MM.1S (cell line): ENCODE data around the gene PTPN12.

ENCODE experiments used
- DNase-seq: peaks from one replicate; pipeline ENCODE4 v3.0.0-alpha.2; 2015
- H2AFZ ChIP-seq: fragments of 300-600 bp; sonication (generic); 2 replicates; pipeline ENCODE4 v1.6.0; 2016; ENCODE audit warnings: antibody characterized with exemption, low read length
- H3F3A ChIP-seq: fragments of 300-600 bp; sonication (generic); 2 replicates; pipeline ENCODE4 v1.6.1; 2016; ENCODE audit warnings: mild to moderate bottlenecking, antibody characterized with exemption, low read length, moderate library complexity, mixed read lengths; ENCODE audit not compliant: insufficient read depth
- H3K27ac ChIP-seq: fragments of 300-600 bp; sonication (generic); 2 replicates; pipeline ENCODE4 v1.5.1; 2016; ENCODE audit warnings: mild to moderate bottlenecking, low read length
- H3K27me3 ChIP-seq: fragments of 300-600 bp; sonication (generic); replicated peaks from 2 replicates; pipeline ENCODE4 v1.6.0; 2016; ENCODE audit warnings: low read length; ENCODE audit not compliant: insufficient read depth
- H3K36me3 ChIP-seq: fragments of 300-600 bp; sonication (generic); replicated peaks from 2 replicates; pipeline ENCODE4 v1.6.1; 2016; ENCODE audit warnings: mild to moderate bottlenecking, low read length, mixed read lengths; ENCODE audit not compliant: insufficient read depth
- H3K4me1 ChIP-seq: fragments of 300-600 bp; sonication (generic); 2 replicates; pipeline ENCODE4 v1.6.1; 2016; ENCODE audit warnings: low read length, mixed read lengths
- H3K4me2 ChIP-seq: fragments of 300-600 bp; sonication (generic); 2 replicates; pipeline ENCODE4 v1.6.0; 2016; ENCODE audit warnings: low read depth, low read length
- H3K4me3 ChIP-seq: fragments of 300-600 bp; sonication (generic); 2 replicates; pipeline ENCODE4 v1.5.1; 2016; ENCODE audit warnings: low read length, mixed read lengths
- H3K79me2 ChIP-seq: fragments of 300-600 bp; sonication (generic); 2 replicates; pipeline ENCODE4 v1.6.1; 2016; ENCODE audit warnings: mixed run types, low read length, mixed read lengths
- H3K9ac ChIP-seq: fragments of 300-600 bp; sonication (generic); 2 replicates; pipeline ENCODE4 v1.6.1; 2016; ENCODE audit warnings: low read length, mixed read lengths
- H3K9me2 ChIP-seq: fragments of 300-600 bp; sonication (generic); replicated peaks from 2 replicates; pipeline ENCODE4 v1.6.1; 2016; ENCODE audit warnings: mild to moderate bottlenecking, low read length, mixed read lengths; ENCODE audit not compliant: insufficient read depth
- H3K9me3 ChIP-seq: fragments of 300-600 bp; sonication (generic); replicated peaks from 2 replicates; pipeline ENCODE4 v1.6.1; 2016; ENCODE audit warnings: mild to moderate bottlenecking, low read length, mixed read lengths; ENCODE audit not compliant: insufficient read depth
- H4K20me1 ChIP-seq: fragments of 300-600 bp; sonication (generic); 2 replicates; pipeline ENCODE4 v1.6.1; 2016; ENCODE audit warnings: mild to moderate bottlenecking, low read length, moderate library complexity, mixed read lengths; ENCODE audit not compliant: insufficient read depth
- EZH2 ChIP-seq: fragments of 300-600 bp; sonication (generic); optimal IDR thresholded peaks from 2 replicates; pipeline ENCODE3; 2017; ENCODE audit warnings: low read depth, mild to moderate bottlenecking, antibody characterized with exemption, low read length, mixed read lengths
- EZH2phosphoT487 ChIP-seq: fragments of 300-600 bp; sonication (generic); IDR thresholded peaks from 2 replicates; pipeline ENCODE4 v1.6.1; 2018; ENCODE audit warnings: antibody characterized with exemption, low read length
- TF ChIP-seq, protein P1 (sequence below): fragments of 300-600 bp; sonication (generic); IDR thresholded peaks from 2 replicates; pipeline ENCODE4 v1.5.1; 2016; ENCODE audit warnings: antibody characterized with exemption, low read length, mixed read lengths

PTPN12 gene

GRCh38 chr7:77537136-77537777 is at the start of gene PTPN12:
Gene PTPN12, plus strand, starts transcription at chr7:77537295. Its CDS starts 252 bp downstream, at chr7:77537547.
- no peak for TF ChIP-seq EZH2
- TF ChIP-seq, protein P1, sequence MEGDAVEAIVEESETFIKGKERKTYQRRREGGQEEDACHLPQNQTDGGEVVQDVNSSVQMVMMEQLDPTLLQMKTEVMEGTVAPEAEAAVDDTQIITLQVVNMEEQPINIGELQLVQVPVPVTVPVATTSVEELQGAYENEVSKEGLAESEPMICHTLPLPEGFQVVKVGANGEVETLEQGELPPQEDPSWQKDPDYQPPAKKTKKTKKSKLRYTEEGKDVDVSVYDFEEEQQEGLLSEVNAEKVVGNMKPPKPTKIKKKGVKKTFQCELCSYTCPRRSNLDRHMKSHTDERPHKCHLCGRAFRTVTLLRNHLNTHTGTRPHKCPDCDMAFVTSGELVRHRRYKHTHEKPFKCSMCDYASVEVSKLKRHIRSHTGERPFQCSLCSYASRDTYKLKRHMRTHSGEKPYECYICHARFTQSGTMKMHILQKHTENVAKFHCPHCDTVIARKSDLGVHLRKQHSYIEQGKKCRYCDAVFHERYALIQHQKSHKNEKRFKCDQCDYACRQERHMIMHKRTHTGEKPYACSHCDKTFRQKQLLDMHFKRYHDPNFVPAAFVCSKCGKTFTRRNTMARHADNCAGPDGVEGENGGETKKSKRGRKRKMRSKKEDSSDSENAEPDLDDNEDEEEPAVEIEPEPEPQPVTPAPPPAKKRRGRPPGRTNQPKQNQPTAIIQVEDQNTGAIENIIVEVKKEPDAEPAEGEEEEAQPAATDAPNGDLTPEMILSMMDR = no peak
- no peak for TF ChIP-seq EZH2phosphoT487

DNA sequence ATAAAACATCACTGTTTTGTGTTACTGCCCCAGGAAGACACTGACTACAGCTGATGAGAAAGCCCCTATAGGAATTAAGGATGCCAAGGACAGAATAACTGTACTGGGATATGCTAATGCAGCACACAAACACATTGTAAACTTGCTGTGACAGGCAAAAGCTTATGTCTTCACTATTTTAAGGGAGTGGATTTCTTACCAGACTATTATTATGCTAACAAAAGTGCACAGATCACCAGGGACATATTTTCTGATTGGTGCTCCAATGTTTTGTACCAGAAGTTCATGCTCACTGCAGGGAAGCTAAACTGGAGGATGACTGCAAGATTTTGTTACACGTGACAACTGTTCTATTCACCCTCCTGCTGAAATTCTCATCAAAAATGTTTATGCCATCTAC is 48.1 kb upstream of the PTPN12 start:
- TF ChIP-seq EZH2phosphoT487 (no peak), EZH2 (no peak)
- TF ChIP-seq, protein P1 = no peak
- H3K9me3 ChIP-seq = no peaks in the 10 kb centered on the region

More at GRCh38 chr7:77537136-77537777, at the start of gene PTPN12:
- no peaks in the 10 kb centered on the region for H3K27me3 ChIP-seq
- H3F3A ChIP-seq = no peaks in the 10 kb centered on the region
- H3K36me3 ChIP-seq = no peaks in the 10 kb centered on the region
- H3K9me3 ChIP-seq = no peaks in the 10 kb centered on the region
- peak within 1 kb of the TSS; percentile 93 for H2AFZ ChIP-seq
- no peaks in the 10 kb centered on the region for H4K20me1 ChIP-seq
- peak within 1 kb of the TSS; percentile 95 for H3K4me3 ChIP-seq
- H3K9ac ChIP-seq = peak within 1 kb of the TSS; percentile 67
- peak; percentile 43 for DNase-seq
- no peaks in the 10 kb centered on the region for H3K9me2 ChIP-seq
- peak within 1 kb of the TSS; percentile 90 for H3K4me2 ChIP-seq
- peaks cover 35% of the 10 kb centered on the region for H3K79me2 ChIP-seq
- peak within 1 kb of the TSS; percentile 37; the same call in 1 of the 2 replicates for H3K27ac ChIP-seq
- H3K4me1 ChIP-seq = no peaks in the 10 kb centered on the region

GRCh38 chr7:77497079-77497478 is 40.0 kb upstream of the PTPN12 start:
- H3K9me2 ChIP-seq = no peaks in the 10 kb centered on the region
- H3K36me3 ChIP-seq = no peaks in the 10 kb centered on the region
- H3K79me2 ChIP-seq = no peaks in the 10 kb centered on the region
- H3F3A ChIP-seq = peaks cover 15% of the 10 kb centered on the region
- no peak overlapping the region for H3K27ac ChIP-seq
- peaks cover 11% of the 10 kb centered on the region for H3K4me1 ChIP-seq
- TF ChIP-seq, protein P1 = no peak
- TF ChIP-seq EZH2 (no peak), EZH2phosphoT487 (no peak)
- H3K9ac ChIP-seq = no peak overlapping the region
- H3K4me3 ChIP-seq = no peak overlapping the region
- no peak overlapping the region for H3K4me2 ChIP-seq
- no peaks in the 10 kb centered on the region for H4K20me1 ChIP-seq
- DNase-seq = no peak
- H3K9me3 ChIP-seq = no peaks in the 10 kb centered on the region
- H2AFZ ChIP-seq = no peak overlapping the region
- H3K27me3 ChIP-seq = no peaks in the 10 kb centered on the region

More for the DNA sequence above, 48.1 kb upstream of the PTPN12 start:
- Histone ChIP-seq H3K36me3 (no peaks in the 10 kb centered on the region), H3K79me2 (no peaks in the 10 kb centered on the region), H3K27me3 (no peaks in the 10 kb centered on the region), H2AFZ (no peak overlapping the region), H3K9me2 (no peaks in the 10 kb centered on the region), H4K20me1 (no peaks in the 10 kb centered on the region), H3K4me2 (no peak overlapping the region), H3K27ac (no peak overlapping the region), H3K9ac (no peak overlapping the region), H3K4me3 (no peak overlapping the region), H3F3A (no peaks in the 10 kb centered on the region), H3K4me1 (no peaks in the 10 kb centered on the region)
- no peak for DNase-seq
